Measurements from ENCODE around the gene GALP.
"Not testable (repeated sequence)": the region's sequence is repeated elsewhere in the genome, so short reads cannot be mapped to it uniquely, and the experiment has no call there.

GALP gene

DNA sequence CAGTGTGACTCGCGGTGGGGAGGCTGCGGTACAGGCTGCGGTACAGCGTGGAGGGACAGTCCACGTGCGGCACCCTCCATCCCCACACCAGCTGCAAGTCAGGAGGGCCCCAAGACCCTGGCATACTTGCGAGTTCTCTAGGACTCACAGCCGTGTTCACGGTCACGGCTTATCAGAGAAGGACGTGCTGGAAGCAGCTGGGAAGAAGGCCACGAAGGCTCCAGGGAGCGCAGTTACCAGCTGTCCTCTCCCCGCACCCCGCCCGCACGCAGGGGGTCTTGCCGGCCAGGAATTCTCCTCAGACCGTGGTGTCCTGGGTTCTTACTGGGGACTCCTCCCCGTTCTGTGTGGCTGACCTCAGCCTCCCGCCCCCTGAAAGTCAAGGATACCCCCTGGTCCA is 28.5 kb upstream of the GALP start:
- no peak for DNase-seq (ENCODE audit: low read depth in 2 of 3, low spot score in 1 of 3)

DNA sequence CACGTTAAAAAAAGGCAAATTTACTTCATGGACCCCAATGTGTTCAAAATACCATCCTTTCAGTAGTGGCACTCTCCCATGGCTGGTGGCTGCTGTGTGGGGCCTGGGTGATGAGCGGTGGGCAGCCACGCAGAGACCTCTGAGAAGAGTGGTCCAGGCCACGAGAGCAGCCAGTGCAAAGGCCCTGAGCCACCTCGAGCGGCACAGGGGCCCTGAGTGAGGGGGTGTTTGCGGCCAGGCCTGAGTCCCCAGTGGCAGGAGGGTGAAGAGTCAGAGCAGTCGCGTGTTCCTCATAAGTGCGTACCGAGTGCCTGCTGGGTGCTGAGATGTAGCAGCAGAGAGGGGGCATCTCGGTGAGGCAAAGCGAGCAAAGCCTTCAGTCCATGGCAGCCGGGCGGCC is 27.7 kb upstream of the GALP start:
- DNase-seq (ENCODE audit: low read depth in 2 of 3, low spot score in 1 of 3), result no peak

DNA sequence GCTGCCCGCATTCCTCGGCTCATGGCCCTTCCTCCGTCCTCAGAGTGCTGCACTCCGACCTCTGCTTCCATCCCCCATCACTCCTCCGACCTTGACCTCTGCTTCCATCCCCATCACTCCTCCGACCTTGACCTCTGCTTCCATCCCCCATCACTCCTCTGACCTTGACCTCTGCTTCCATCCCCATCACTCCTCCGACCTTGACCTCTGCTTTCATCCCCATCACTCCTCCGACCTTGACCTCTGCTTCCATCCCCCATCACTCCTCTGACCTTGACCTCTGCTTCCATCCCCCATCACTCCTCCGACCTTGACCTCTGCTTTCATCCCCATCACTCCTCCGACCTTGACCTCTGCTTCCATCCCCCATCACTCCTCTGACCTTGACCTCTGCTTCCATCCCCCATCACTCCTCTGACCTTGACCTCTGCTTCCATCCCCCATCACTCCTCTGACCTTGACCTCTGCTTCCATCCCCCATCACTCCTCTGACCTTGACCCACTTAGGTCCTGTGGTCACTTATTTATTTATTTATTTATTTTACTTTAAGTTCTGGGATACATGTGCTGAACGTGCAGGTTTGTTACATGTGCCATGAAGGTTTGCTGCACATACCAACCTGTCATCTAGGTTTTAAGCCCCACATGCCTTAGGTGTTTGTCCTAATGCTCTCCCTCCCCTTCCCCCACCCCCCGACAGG is 26.7 kb upstream of the GALP start:
- not testable (repeated sequence) for DNase-seq (ENCODE audit: low read depth in 2 of 3, low spot score in 1 of 3)

- no peak for DNase-seq (ENCODE audit: low read depth in 2 of 3, low spot score in 1 of 3)
Observed at GRCh38 chr19:56149656-56150038, 26.2 kb upstream of the GALP start.

DNA sequence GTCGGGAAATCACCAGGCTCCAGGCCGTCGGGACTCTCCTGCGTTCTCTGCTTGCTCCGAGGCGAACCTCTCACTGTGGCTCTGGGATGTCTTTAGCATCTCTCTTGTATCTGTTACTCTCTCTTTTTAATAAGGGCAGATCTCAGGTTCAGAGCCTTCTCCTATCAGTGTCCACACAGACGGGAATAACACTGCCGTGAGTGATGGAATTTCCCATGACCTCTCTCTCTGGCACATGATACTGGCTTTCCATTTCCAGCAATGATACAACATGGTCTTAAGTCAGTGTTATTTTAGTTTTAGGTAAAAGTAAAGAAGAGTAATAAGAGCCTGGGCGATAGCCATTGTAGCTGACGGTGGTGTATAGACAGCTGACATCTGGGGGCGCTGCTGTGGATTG is 25.4 kb upstream of the GALP start:
- DNase-seq (ENCODE audit: low read depth in 2 of 3, low spot score in 1 of 3), result no peak

DNA sequence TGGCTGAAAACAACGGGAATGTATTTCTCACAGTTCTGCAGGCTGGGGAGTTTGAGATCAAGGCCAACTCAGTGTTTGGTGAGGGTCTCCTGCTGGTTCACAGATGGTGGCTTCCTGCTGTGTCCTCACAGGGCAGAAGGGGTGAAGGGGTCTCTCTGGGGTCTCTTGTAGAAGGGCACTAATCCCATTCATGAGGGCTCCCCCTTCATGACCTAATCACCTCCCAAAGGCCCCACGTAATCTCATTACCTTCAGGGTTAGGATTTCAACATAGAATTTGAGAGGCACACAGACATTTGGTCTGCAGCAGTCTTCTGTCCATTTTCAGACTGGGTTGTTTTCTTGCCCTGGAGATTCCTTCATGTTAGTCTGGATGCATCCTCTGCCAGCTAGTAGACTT is 23.2 kb upstream of the GALP start:
- DNase-seq (ENCODE audit: low read depth in 2 of 3, low spot score in 1 of 3), result no peak

DNA sequence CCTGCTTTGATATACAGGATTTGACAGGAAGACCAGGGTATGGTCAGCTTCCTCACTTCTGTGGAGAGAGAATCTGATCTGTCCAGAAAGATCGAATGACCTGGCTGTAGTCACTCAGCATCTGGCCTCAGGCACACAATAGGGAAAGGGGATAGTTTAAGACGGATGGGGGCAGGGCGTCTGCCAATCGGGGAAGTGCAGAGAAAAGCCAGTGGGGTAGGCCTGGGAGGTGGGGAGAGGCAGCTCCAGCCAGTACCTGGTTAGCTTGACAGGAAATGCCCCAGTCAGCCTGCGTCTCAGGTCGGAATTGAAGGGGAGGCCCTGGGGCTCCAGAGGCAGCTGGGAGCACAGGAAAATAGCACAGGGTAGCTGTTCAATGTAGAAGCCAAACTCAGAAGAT is 22.3 kb upstream of the GALP start:
- no peak for DNase-seq (ENCODE audit: low read depth in 2 of 3, low spot score in 1 of 3)

DNA sequence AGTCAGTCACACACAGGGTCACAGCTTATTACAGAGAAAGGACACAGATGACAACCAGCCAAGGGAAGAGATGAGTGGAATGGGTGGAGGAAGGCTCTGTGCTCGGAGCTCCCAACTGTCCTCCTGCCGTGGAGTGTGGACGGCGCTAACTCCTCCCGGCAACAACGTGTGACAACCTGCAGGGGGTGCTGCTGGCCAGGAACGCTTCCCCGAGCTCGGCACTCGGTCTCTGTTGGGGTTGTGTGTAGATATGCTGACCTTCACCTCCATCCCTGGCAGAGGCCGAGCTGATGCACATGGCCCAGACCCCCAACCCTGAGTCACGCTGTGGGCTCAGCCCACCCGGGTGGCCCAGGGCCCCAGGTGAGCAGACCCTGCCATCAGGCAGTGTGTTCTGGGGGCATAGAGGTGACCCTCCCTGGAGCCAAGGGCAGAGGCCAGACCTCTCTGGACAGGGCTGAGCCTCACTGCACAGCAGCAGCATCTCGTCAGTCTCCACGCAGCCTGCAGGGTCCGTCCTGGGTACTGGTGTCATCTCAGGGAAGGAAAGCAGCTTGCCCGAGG is 20.6 kb upstream of the GALP start:
- no peak for DNase-seq (ENCODE audit: low read depth in 2 of 3, low spot score in 1 of 3)

DNA sequence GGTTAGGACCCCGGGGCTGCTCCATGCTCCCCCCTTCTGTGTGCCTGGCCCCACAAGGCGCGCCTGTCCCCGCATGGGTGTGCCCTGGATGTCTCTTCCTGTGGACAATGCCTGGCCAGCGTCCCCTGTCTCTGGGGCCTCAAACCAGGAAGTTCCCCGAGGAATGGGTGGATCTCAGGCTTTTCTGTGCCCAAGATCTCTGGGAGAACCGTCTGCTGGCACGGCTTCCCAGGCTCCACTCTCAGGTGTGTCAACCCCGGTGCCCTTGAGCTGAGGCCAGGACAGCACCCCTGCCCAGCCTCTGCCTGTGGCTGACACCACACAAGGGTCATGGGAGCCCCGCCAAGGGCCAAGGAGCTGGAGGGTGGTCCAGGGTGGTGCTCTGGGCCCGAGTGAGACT is 19.0 kb upstream of the GALP start:
- DNase-seq (ENCODE audit: low read depth in 2 of 3, low spot score in 1 of 3), result no peak

GRCh38 chr19:56158170-56158757 is 17.5 kb upstream of the GALP start:
- DNase-seq (ENCODE audit: low read depth in 2 of 3, low spot score in 1 of 3), result no peak

- DNase-seq (ENCODE audit: low read depth in 2 of 3, low spot score in 1 of 3), result no peak
Observed at GRCh38 chr19:56159009-56159559, 16.7 kb upstream of the GALP start.

DNA sequence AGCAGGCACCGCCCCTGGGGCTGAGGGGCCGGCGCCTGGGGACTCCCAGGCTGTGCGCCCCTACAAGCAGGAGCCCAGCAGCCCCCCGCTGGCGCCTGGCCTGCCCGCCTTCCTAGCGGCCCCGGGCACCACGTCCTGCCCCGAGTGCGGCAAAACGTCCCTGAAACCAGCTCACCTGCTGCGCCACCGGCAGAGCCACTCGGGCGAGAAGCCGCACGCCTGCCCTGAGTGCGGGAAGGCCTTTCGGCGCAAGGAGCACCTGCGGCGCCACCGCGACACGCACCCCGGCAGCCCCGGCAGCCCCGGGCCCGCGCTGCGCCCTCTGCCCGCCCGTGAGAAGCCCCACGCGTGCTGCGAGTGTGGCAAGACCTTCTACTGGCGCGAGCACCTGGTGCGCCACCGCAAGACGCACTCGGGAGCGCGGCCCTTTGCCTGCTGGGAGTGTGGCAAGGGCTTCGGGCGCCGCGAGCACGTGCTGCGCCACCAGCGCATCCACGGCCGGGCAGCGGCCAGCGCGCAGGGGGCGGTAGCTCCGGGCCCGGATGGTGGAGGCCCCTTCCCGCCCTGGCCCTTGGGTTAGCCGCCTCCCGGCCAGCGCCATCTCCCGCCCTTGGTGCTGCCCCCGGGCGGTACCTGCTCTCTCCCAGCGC is 16.1 kb upstream of the GALP start:
- no peak for DNase-seq (ENCODE audit: low read depth in 2 of 3, low spot score in 1 of 3)

- no peak for DNase-seq (ENCODE audit: low read depth in 2 of 3, low spot score in 1 of 3)
Observed at GRCh38 chr19:56161534-56161933, 14.3 kb upstream of the GALP start.

DNA sequence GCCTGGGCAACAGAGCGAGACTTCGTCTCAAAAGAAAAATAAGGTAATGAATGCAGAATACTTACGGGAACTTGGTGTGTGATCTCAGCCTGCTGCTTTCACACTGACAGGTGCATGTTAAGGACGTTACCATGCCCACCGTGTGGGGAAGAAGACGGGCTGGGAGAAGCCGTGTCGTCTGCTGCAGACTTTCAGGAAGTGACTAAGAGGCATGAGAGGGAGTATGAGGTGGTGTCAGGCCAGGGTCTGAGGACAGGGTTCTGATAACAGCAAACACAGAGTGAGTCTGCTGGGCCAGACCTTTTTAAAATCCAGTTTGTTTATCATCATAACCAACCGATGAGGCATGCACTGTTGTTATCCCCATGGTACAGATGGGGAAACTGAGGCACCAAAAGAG is 13.6 kb upstream of the GALP start:
- peak in 2 of 3 donors; percentile 16 to 23 for DNase-seq (ENCODE audit: low read depth in 2 of 3, low spot score in 1 of 3)

GRCh38 chr19:56163097-56163496 is 12.7 kb upstream of the GALP start:
- no peak for DNase-seq (ENCODE audit: low read depth in 2 of 3, low spot score in 1 of 3)

- DNase-seq (ENCODE audit: low read depth in 2 of 3, low spot score in 1 of 3), result no peak
Observed at GRCh38 chr19:56167064-56167578, 8.7 kb upstream of the GALP start.

GRCh38 chr19:56170261-56170660 is 5.5 kb upstream of the GALP start:
- DNase-seq (ENCODE audit: low read depth in 2 of 3, low spot score in 1 of 3), result no peak

GRCh38 chr19:56174086-56174485 is 1.7 kb upstream of the GALP start:
- no peak for DNase-seq (ENCODE audit: low read depth in 2 of 3, low spot score in 1 of 3)

DNA sequence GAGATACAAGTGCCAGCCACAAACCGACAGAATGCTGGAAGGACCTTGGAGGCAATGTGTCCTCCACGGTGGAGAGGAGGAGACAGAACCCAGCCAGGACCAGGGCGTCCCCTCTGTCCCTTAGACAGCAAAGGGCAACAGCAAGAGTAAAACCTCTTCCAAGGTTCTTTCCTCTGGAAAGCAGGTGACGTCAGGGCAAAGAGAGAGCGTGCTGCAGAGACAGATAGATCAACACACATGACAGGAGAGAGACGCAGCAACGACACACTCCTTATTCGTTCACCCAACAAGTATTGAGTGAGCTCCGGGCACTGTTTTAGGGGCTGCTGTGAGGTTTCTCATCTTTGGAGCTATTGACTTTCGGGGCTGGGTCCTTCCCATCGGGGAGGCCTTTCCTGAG is 1.3 kb upstream of the GALP start:
- DNase-seq (ENCODE audit: low read depth in 2 of 3, low spot score in 1 of 3), result no peak

- not testable (repeated sequence) for DNase-seq (ENCODE audit: low read depth in 2 of 3, low spot score in 1 of 3)
Observed at GRCh38 chr19:56176310-56176709, 502 bp downstream of the GALP start.

DNA sequence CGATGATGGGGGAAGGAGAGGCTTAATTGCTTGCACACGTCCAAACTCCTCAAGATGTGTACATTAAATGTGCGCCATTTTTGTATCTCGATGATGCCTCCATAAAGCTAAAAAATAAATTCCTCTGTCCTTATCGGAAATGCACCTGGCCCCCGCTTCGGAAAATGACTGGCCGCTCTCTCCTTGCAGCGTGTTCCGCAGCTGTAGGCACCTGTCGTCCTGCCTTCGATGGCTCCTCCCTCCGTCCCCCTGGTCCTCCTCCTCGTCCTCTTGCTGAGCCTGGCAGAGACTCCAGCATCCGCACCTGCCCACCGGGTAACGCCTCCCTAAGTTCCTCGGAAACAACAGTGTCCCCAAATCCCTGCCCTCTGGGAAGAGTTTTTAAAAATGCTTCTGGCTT is 1.1 kb downstream of the GALP start:
- no peak for DNase-seq (ENCODE audit: low read depth in 2 of 3, low spot score in 1 of 3)

All from stimulated activated CD4-positive, alpha-beta T cell treated with anti-CD3 and anti-CD28 coated beads, Interleukin-12 subunit alpha, Interleukin-12 subunit beta, amount 100 ng/mL, for 48 hours (primary cell).